KG1 (cell line): ENCODE data around the gene PDE4D.
"Not testable (repeated sequence)": the region's sequence is repeated elsewhere in the genome, so short reads cannot be mapped to it uniquely, and the experiment has no call there.

Source experiments
- DNase-seq: peaks from one replicate; lab custom pipeline; 2025; lab: John Stamatoyannopoulos, UW

The PDE4D gene

DNA sequence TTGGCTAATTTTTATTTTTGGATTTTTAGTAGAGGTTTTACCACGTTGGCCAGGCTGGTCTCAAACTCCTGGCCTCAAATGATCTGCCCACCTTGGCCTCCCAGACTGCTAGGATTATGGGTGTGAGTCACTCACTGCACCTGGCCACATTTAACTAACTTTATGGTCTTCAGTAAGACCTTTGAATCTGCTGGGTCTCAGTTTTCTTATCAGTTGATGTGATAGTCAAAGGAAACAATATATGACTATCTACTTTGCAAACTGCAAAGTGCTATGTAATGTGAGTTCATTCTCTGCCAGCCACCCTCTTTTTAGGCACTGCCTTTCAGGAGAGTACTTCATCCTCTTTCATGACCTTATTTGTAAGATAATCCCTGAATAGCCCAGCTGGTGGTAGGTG is 474.7 kb downstream of the PDE4D start:
- DNase-seq = no peak

DNA sequence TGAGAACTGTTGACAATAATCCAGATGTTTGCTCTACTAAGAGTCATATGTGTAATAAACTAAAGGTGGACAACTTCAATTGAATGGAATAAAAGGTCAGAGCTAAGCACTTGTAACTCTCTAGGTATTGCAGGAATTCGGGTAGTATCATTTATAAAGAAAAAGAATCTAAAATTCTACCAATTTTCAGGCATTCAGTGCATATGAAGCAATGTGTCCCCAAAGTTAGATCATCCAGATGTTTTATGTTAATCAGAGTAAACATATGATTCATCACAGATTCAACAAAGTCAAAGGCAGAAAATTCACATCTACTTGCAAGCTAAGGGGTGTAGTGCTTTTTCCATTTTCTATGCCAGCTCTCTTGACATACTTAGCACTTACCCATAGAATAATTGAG is 477.1 kb downstream of the PDE4D start:
- no peak for DNase-seq

DNA sequence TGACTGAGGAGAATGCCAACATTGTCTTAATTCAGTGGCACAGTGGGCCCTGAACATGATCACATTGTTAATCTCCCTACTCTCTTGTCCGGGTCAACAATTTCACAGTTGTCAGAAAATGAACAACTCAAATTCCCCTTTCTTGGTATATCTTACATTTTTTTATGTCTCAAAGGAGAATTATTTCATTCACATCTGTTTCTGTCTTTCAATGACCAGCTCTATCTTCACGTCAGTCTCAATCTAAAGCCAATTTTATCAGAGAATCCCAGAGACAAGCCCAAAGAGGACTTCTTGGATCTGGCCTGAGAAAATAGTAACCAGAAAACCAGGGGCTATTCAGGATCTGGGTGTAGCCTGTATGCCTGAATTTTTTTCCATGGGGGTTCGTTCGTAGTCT is 477.5 kb downstream of the PDE4D start:
- DNase-seq = no peak

GRCh38 chr5:59412428-59412827 is 481.1 kb downstream of the PDE4D start:
- no peak for DNase-seq

GRCh38 chr5:59408997-59409396 is 484.5 kb downstream of the PDE4D start:
- DNase-seq = not testable (repeated sequence)

DNA sequence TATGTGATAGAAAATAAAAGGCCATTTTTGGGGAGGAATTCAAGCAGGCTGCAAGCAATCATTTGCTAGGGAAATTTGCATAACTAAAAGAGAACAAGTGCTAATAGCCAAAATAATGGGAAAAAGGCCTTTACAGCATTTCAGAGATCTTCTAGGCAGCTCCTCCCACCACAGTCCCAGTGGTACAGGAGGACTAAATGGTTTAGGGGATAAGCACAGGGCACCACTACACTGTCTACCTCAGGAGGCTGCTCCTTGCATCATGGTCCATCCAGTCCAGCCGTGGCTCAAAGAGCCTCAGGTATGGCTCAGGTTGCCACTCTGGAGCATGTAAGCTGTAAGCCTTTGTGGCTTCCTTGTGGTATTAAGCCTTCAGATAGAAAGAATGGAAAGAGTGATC is 485.6 kb downstream of the PDE4D start:
- no peak for DNase-seq

DNA sequence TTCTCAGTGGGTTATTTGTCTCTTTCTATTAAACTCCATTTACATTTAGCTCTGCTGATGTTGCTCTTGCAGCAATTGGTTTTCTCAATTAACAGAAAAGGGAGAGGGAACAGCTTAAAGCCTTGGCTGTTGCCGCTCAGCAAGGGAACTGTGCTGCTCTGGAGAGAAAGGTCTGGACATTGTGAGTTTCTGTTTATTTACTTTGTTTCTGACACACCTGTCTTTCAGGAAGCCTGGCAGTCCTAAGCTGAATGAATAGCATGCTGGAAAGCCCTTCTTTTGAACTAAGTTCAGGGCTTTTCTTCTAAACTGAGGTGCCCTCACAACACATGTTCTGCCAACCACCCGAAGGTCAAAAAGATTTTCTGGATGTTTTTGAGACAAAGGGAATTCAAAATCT is 491.9 kb downstream of the PDE4D start:
- no peak for DNase-seq

- DNase-seq = not testable (repeated sequence)
Measured at GRCh38 chr5:59394956-59395355, 498.6 kb downstream of the PDE4D start.

DNA sequence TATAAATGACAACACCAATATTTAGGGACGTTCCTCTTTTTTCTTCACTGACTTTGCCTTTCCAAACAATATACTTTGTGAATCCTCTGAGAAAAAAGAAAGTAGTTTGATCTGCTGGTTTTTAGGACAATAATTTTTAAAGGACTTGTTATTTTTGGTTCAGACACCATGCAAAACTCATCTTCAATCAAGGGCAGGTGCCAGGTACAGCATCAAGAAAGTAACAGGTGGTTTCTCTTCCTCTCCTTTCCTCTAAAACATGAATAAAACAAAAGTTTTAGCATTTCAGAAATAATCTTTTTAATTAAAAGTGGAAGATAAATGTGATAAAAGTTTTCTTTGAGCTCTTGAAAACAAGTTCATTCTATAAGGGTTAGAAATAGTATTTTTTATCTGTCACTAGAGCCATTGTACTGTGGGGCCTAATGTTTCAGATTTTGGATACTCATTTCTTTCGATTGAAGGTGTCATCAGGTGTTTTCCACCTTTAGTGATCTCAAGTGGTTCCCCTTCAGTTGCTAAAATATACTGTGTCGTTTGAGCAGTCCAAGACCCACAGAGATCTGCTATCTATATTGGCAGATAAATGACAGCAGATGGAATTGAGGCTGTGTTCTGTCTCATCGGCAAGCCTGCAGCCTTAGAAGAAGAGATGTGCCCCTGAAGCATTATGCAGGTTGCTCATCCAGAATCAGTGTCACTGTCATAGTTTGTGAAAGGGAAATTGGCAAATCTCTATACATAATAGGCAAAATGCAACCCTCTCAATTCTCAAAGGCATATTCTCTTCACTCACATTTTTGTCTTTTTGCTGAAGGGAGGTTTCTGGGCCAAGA is 499.7 kb downstream of the PDE4D start:
- no peak for DNase-seq

DNA sequence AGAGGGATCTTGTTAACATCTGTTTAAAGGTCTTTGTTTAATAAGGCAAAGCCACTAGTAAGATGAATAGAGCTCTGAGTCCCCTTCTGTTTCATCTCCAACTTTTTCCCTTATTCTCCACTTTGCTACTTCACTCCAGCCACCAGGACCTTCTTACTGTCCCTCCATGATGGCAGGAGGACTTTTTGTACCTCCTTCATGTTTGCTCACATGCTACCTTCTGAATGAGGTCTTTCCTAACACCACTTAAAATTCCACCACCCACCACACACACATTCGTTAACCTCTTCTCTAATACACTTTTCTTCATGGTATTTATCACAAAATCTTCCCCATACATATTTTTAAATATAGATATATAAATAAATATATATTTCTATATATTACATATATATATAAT is 501.9 kb downstream of the PDE4D start:
- no peak for DNase-seq

DNA sequence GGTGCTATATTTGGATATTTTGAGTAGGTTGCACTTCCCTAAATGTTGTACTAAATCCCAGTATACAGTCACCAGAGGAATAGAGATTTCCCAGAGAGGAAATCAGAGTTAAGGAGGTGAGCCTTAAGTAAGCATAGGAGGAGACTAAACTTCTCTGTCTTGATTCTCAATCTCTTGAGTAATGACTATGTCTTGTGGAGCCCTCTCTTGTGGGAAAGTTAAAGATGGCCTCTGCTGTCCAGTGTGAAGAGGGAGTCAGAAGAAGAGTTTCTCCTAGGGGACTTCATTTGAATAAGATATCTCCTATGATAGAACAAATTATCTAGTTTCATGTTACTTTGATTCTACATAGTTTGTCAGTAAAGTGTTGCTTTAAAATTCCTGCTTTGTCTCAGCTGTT is 502.5 kb downstream of the PDE4D start:
- no peak for DNase-seq

DNA sequence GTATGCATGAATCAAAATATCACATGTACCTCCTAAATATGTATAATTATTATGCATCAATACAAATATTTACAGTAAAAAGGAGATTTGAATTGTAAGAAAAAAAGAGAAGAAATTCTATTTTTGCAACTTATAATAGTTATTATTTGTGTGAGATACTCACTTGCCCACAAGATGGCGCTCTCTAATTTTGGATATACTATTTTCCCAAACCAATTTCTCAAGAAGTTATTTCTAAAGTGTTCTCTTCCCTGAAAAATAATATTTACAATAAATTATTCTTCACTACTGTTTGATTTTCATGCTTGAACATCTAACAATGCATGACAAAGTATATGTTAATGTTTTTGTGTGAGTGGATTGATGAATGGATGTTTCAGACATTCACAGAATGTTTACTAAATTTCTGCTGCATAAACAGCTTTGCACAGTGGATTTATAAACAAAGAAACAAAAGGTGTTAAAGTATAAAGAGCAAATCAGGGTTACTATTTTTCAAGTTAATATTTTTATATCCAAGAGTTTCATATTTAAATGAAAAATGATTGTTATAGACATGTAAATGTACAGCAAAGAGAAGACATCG is 503.4 kb downstream of the PDE4D start:
- no peak for DNase-seq

DNA sequence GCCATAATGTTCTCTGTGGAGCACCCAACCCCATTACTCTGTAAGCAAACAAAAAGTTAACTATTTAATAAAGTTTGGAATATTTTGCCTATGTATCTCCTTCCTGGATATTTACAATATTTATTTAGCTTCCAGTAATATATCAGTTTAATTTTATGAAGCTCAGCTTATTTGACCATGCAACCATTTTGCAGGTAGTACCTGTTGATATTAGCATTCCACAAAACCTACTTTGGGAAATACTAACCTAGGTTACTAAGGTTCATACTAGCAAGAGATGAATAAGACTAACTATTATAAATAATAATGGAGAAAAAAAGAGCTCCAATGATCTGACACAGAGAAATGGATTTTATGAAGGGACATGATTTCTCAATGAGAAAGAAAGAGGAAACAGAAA is 506.4 kb downstream of the PDE4D start:
- no peak for DNase-seq

GRCh38 chr5:59385700-59386099 is 507.8 kb downstream of the PDE4D start:
- DNase-seq = no peak

DNA sequence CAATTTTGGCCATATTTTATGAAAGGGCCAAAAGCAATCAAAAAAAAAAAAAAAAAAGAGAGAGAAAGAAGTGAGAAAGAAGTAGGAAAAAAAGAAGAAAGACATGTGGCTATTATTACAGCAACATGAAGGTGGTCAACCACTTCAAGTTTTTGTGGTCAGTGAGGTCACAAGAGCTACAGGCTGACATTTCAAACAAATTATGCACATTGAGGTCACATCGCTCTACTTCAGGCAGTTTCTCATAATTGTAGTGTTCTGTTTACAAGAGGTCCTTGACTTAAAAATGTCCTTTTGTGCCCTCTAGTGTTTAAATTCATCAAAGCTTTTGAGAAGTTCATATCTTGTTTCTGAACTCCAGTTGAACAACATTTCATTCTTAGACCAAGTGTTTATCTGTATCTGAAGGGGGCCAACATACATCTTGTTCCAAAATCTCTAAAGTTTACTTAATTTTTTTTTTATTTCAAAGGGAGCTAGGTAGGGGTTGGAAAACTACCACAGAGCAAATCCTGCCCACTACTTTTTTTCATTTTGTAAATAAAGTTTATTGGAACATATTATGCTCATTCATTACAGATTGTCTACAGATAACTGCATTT is 513.1 kb downstream of the PDE4D start:
- peak; percentile 48 for DNase-seq

GRCh38 chr5:59374036-59374435 is 519.5 kb downstream of the PDE4D start:
- DNase-seq = not testable (repeated sequence)

- no peak for DNase-seq
Measured at GRCh38 chr5:59371525-59372127, 521.9 kb downstream of the PDE4D start.

DNA sequence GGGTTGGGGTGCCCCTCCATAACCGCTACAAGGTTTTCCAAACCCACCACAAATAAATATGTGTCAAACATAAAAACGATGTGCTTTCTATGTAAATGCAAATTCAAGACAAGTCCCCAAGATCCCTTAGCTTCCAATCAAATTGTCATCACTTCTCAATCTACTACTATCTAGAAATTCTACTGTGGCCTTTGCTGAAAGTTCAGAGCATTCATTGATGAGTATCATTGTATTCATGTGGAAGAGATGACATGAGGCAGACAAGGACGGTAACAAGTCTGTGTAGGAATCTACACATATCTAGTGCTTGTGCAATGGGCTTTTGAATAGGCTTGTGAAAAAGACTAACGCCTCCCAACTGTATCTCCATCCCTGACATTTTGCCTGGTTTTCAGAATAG is 524.6 kb downstream of the PDE4D start:
- DNase-seq = no peak

GRCh38 chr5:59367791-59368394 is 525.6 kb downstream of the PDE4D start:
- DNase-seq = peak; percentile 49

DNA sequence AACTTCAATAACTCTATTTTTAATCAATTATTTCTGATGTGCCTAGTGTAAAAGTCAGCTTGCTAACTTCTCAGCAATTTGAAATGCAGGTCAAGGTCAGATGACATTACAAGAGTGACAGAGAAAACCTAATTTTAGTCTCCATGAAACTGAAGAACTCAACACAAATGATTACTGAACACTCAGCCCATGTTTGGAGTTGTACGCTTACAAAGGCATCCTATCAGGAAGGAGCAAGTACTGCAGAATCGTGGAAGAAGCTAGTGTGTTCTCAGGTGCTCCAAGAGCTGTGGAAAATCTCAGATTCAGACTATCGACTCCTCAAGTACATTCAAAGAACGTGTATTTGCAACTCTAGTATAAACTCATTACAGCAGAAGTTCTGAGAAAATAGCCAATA is 526.7 kb downstream of the PDE4D start:
- no peak for DNase-seq

- DNase-seq = no peak
Measured at GRCh38 chr5:59362438-59362837, 531.1 kb downstream of the PDE4D start.

- no peak for DNase-seq
Measured at GRCh38 chr5:59361454-59361853, 532.1 kb downstream of the PDE4D start.

DNA sequence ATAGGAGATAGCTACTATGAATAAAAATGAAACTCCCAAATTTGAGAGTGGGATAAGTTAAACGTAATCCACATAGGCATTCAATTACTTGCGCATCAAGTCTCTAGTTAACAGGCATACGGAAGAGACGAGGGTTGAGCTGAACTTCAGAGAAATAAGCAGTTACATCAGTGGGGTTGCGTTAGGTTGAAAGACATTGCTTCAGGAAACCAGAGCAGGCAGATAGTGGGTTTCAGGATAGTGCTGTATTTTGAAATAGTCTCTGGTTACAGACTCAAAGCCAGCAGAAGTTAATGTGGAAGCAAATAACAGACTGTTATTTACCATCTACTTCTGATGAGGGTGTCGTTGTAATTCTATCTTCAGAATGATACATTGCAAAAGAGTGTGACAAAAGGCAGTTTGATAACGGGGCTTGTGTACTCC is 533.4 kb downstream of the PDE4D start:
- DNase-seq = no peak
